ENCODE measurements around the gene CYTH2. TPM values are rescaled to one million over a fixed set of nuclear protein-coding genes. Genes with fewer than 3 reads are reported as not detected.

Gene CYTH2
- total RNA-seq, 1 experiment from 2014 or later: 87.4 TPM

- in situ Hi-C loops (cut with HindIII; ENCODE audit: low sequenced_read_pairs): no loop called here
- DNase-seq (ENCODE audit: low spot score): no peak
These were observed 61.0 kb downstream of the CYTH2 start for GRCh38 chr19:48530066-48530720.

GRCh38 chr19:48530770-48531169 lies 61.6 kb downstream of the CYTH2 start:
- in situ Hi-C loops (cut with HindIII; ENCODE audit: low sequenced_read_pairs): no loop called here
- no peak for DNase-seq (ENCODE audit: low spot score)

Other genes starting within 250 kb of the CYTH2 start
- gene CARD8, start 213.5 kb upstream of the CYTH2 start, total RNA-seq (2014; rRNA removed; shearing (Covaris generic)): 25.9 and 36.0 TPM in 2 replicates
- 40.5 and 51.0 TPM in 2 replicates for gene ZNF114, start 199.3 kb upstream of the CYTH2 start, total RNA-seq (2014; rRNA removed; shearing (Covaris generic))
- 73.8 and 83.8 TPM in 2 replicates for gene EMP3, start 143.8 kb upstream of the CYTH2 start, total RNA-seq (2014; rRNA removed; shearing (Covaris generic))
- 7.4 and 9.8 TPM in 2 replicates for gene TMEM143, start 105.4 kb upstream of the CYTH2 start, total RNA-seq (2014; rRNA removed; shearing (Covaris generic))
- gene SYNGR4, start 105.0 kb upstream of the CYTH2 start, total RNA-seq (2014; rRNA removed; shearing (Covaris generic)): not detected in 2 replicates
- gene KDELR1, start 77.8 kb upstream of the CYTH2 start, total RNA-seq (2014; rRNA removed; shearing (Covaris generic)): 137 and 145 TPM in 2 replicates
- 5.4 and 6.1 TPM in 2 replicates for gene GRIN2D, start 75.7 kb upstream of the CYTH2 start, total RNA-seq (2014; rRNA removed; shearing (Covaris generic))
- gene GRWD1, start 23.4 kb upstream of the CYTH2 start, total RNA-seq (2014; rRNA removed; shearing (Covaris generic)): 87.9 and 99.8 TPM in 2 replicates
- gene KCNJ14, start 13.8 kb upstream of the CYTH2 start, total RNA-seq (2014; rRNA removed; shearing (Covaris generic)): 0.31 TPM in 1 of 2 replicates, not detected in the other
- gene LMTK3, start 42.5 kb downstream of the CYTH2 start, total RNA-seq (2014; rRNA removed; shearing (Covaris generic)): 8.1 and 12.5 TPM in 2 replicates
- 0.37 TPM in 1 of 2 replicates, not detected in the other for gene SULT2B1, start 82.8 kb downstream of the CYTH2 start, total RNA-seq (2014; rRNA removed; shearing (Covaris generic))
- gene SPACA4, start 137.4 kb downstream of the CYTH2 start, total RNA-seq (2014; rRNA removed; shearing (Covaris generic)): 0.55 TPM in 1 of 2 replicates, not detected in the other
- 0.34 TPM in 1 of 2 replicates, not detected in the other for gene FAM83E, start 145.7 kb downstream of the CYTH2 start, total RNA-seq (2014; rRNA removed; shearing (Covaris generic))
- 3,072 and 3,826 TPM in 2 replicates for gene RPL18, start 149.8 kb downstream of the CYTH2 start, total RNA-seq (2014; rRNA removed; shearing (Covaris generic))
- 16.5 and 45.7 TPM in 2 replicates for gene SPHK2, start 150.1 kb downstream of the CYTH2 start, total RNA-seq (2014; rRNA removed; shearing (Covaris generic))
- 25.5 and 40.0 TPM in 2 replicates for gene DBP, start 168.0 kb downstream of the CYTH2 start, total RNA-seq (2014; rRNA removed; shearing (Covaris generic))
- gene CA11, start 176.8 kb downstream of the CYTH2 start, total RNA-seq (2014; rRNA removed; shearing (Covaris generic)): 103 TPM in 2 replicates
- 1.3 TPM in 1 of 2 replicates, not detected in the other for gene NTN5, start 203.6 kb downstream of the CYTH2 start, total RNA-seq (2014; rRNA removed; shearing (Covaris generic))
- not detected in 2 replicates for gene FUT2, start 226.6 kb downstream of the CYTH2 start, total RNA-seq (2014; rRNA removed; shearing (Covaris generic))